GM23338 (cell line): ENCODE measurements around the gene XCL2. TPM values are rescaled to one million over a fixed set of nuclear protein-coding genes. Genes with fewer than 3 reads are reported as not detected.

Experiments
- ATAC-seq: fragments of 200-7000 bp; cut with Tn5 transposase; 3 replicates; pipeline ENCODE4 v1.9.1; 2020
- DNase-seq: peaks from one replicate; pipeline ENCODE4 v3.0.0-alpha.2; 2015; ENCODE audit warnings: low spot score
- H2AFZ ChIP-seq: fragments of 200-600 bp; sonication (generic); 2 replicates; pipeline ENCODE4 v1.8.0; 2016; ENCODE audit warnings: antibody characterized with exemption, mild to moderate bottlenecking, moderate library complexity
- H3F3A ChIP-seq: fragments of 200-600 bp; sonication (generic); replicated peaks from 2 replicates; pipeline ENCODE4 v1.8.0; 2017; ENCODE audit warnings: antibody characterized with exemption, mixed run types, low read depth
- H3K27ac ChIP-seq: fragments of 200-600 bp; sonication (generic); 2 replicates; pipeline ENCODE4 v1.6.1; 2016; ENCODE audit warnings: low read depth
- H3K27me3 ChIP-seq: fragments of 200-600 bp; sonication (generic); 2 replicates; pipeline ENCODE4 v1.8.0; 2016; ENCODE audit warnings: mild to moderate bottlenecking, mixed run types, moderate library complexity; ENCODE audit not compliant: insufficient read depth
- H3K36me3 ChIP-seq: fragments of 200-600 bp; sonication (generic); 2 replicates; pipeline ENCODE4 v1.8.0; 2016; ENCODE audit warnings: mild to moderate bottlenecking; ENCODE audit not compliant: insufficient read depth
- H3K4me1 ChIP-seq: fragments of 200-600 bp; sonication (generic); 2 replicates; pipeline ENCODE4 v1.8.0; 2016; ENCODE audit warnings: mild to moderate bottlenecking, moderate library complexity; ENCODE audit not compliant: insufficient read depth
- H3K4me2 ChIP-seq: fragments of 200-600 bp; sonication (generic); 2 replicates; pipeline ENCODE4 v1.7.1; 2017; ENCODE audit warnings: mixed run types
- H3K4me3 ChIP-seq: fragments of 200-600 bp; sonication (generic); 2 replicates; pipeline ENCODE4 v1.6.1; 2016; ENCODE audit warnings: mixed run types
- H3K79me2 ChIP-seq: fragments of 200-600 bp; sonication (generic); replicated peaks from 2 replicates; pipeline ENCODE4 v1.8.0; 2017; ENCODE audit warnings: mild to moderate bottlenecking; ENCODE audit not compliant: insufficient read depth
- H3K9me2 ChIP-seq: fragments of 200-600 bp; sonication (generic); 2 replicates; pipeline ENCODE4 v1.8.0; 2017; ENCODE audit not compliant: insufficient read depth
- H4K20me1 ChIP-seq: fragments of 200-600 bp; sonication (generic); replicated peaks from 2 replicates; pipeline ENCODE4 v1.8.0; 2017; ENCODE audit warnings: mild to moderate bottlenecking; ENCODE audit not compliant: insufficient read depth
- H3K27ac Mint-ChIP-seq: 2 replicates; pipeline ENCODE4 v1.8.0; 2020; ENCODE audit warnings: inconsistent platforms, mild to moderate bottlenecking, moderate library complexity, mixed read lengths
- H3K27me3 Mint-ChIP-seq: 3 replicates; pipeline ENCODE4 v1.8.0; 2022; ENCODE audit warnings: low read depth, mild to moderate bottlenecking, moderate library complexity, mixed read lengths, inconsistent platforms; ENCODE audit not compliant: insufficient read depth, poor library complexity
- H3K36me3 Mint-ChIP-seq: 3 replicates; pipeline ENCODE4 v1.8.0; 2021; ENCODE audit warnings: low read depth, mild to moderate bottlenecking, inconsistent platforms, moderate library complexity, mixed read lengths
- H3K4me1 Mint-ChIP-seq: 3 replicates; pipeline ENCODE4 v1.8.0; 2020; ENCODE audit warnings: mild to moderate bottlenecking, inconsistent platforms, mixed read lengths
- H3K4me3 Mint-ChIP-seq: 3 replicates; pipeline ENCODE4 v1.8.0; 2021; ENCODE audit warnings: moderate library complexity, mild to moderate bottlenecking, inconsistent platforms, mixed read lengths
- H3K9me3 Mint-ChIP-seq: 3 replicates; pipeline ENCODE4 v1.8.0; 2020; ENCODE audit warnings: moderate library complexity, mild to moderate bottlenecking, inconsistent platforms, mixed read lengths
- CREB1 ChIP-seq: fragments of 250-450 bp; sonication (Bioruptor Pico); IDR thresholded peaks from 2 replicates; pipeline ENCODE4 v1.5.0; 2020; ENCODE audit warnings: low read depth, mild to moderate bottlenecking, moderate library complexity
- EZH2 ChIP-seq: fragments of 200-600 bp; sonication (generic); IDR thresholded peaks from one replicate; pipeline ENCODE4 v1.8.0; 2017; ENCODE audit warnings: antibody characterized with exemption, mild to moderate bottlenecking, low read depth; ENCODE audit not compliant: unreplicated experiment
- EZH2phosphoT487 ChIP-seq: fragments of 200-600 bp; sonication (generic); IDR thresholded peaks from one replicate; pipeline ENCODE4 v1.8.1; 2018; ENCODE audit warnings: antibody characterized with exemption; ENCODE audit not compliant: unreplicated experiment
- JUNB ChIP-seq: IDR thresholded peaks from one replicate; pipeline ENCODE4 v1.6.1; 2016; ENCODE audit warnings: antibody characterized with exemption; ENCODE audit not compliant: unreplicated experiment
- NANOG ChIP-seq: IDR thresholded peaks from 2 replicates; pipeline ENCODE4 v1.6.1; 2016; ENCODE audit warnings: antibody characterized with exemption, borderline replicate concordance
- POLR2AphosphoS5 ChIP-seq: IDR thresholded peaks from 2 replicates; pipeline ENCODE4 v1.6.1; 2016; ENCODE audit warnings: antibody characterized with exemption, low read depth
- STAT1 ChIP-seq: IDR thresholded peaks from one replicate; pipeline ENCODE4 v1.6.1; 2016; ENCODE audit warnings: antibody characterized with exemption; ENCODE audit not compliant: unreplicated experiment
- ZNF114 ChIP-seq: fragments of 250-450 bp; sonication (Bioruptor Pico); IDR thresholded peaks from 2 replicates; pipeline ENCODE4 v1.5.0; 2020; ENCODE audit warnings: mild to moderate bottlenecking, moderate library complexity
- ZNF331 ChIP-seq: fragments of 250-450 bp; sonication (Bioruptor Pico); IDR thresholded peaks from 2 replicates; pipeline ENCODE4 v1.5.0; 2020; ENCODE audit warnings: low read depth, mild to moderate bottlenecking, moderate library complexity
- ZNF462 ChIP-seq: fragments of 250-450 bp; sonication (Bioruptor Pico); IDR thresholded peaks from 2 replicates; pipeline ENCODE4 v1.5.0; 2020; ENCODE audit warnings: mild to moderate bottlenecking, moderate library complexity
- polyA plus RNA-seq: library from polyadenylated mRNA; unstranded; fragments of >200 nt; fragmentation: Nextera tagmentation; extraction: Ambion mirVana; gene quantifications from 2 replicates; pipeline ENCODE4 v1.2.1, GENCODE V29; 2016
- total RNA-seq: library from RNA; depleted of rRNA; stranded (reverse); fragments of >200 nt; shearing (Covaris generic); gene quantifications from 2 replicates; pipeline ENCODE4 v1.2.3, GENCODE V29; 2014
- TF ChIP-seq, protein P1 (sequence below): IDR thresholded peaks from one replicate; pipeline ENCODE4 v1.6.1; 2018; ENCODE audit warnings: antibody characterized with exemption; ENCODE audit not compliant: unreplicated experiment
- TF ChIP-seq, protein P2 (sequence below): IDR thresholded peaks from 2 replicates; pipeline ENCODE4 v1.6.1; 2016; ENCODE audit warnings: antibody characterized with exemption
- TF ChIP-seq, protein P3 (sequence below), 2 experiments: fragments of 200-600 bp in 1 of 2; sonication (generic) in 1 of 2; conservative IDR thresholded peaks; 2 replicates each; pipeline versions ENCODE4 v1.5.1 to v1.6.1; 2016 to 2017; ENCODE audit warnings: antibody characterized with exemption in 2 of 2, low read depth in 2 of 2, mild to moderate bottlenecking in 2 of 2, moderate library complexity in 1 of 2

Gene XCL2
- total and polyA plus RNA-seq, 2 experiments from 2014 or later = not detected

DNA sequence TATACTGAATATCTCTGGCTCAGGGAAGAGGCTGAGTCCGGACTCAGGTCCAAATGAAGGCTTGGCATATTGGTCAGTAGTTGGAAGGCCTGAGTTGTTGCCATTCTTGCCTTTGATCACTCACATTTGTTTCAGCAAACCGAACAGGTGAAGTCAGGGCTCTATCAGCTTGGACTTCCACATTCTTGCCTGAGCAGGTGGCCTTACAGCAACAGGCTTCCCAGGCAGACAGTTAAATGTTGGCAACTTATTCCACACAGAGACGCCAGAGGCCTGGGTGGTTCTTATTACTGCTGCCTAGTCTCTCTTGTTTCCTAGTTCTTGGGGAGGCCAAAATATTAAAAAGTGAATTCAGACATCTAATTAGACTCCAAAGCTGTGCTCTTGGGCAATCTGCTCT is 36.6 kb downstream of the XCL2 start:
- no peak overlapping the region for H3K4me3 Mint-ChIP-seq
- H3K27me3 Mint-ChIP-seq = no peaks in the 10 kb centered on the region
- TF ChIP-seq, protein P1, sequence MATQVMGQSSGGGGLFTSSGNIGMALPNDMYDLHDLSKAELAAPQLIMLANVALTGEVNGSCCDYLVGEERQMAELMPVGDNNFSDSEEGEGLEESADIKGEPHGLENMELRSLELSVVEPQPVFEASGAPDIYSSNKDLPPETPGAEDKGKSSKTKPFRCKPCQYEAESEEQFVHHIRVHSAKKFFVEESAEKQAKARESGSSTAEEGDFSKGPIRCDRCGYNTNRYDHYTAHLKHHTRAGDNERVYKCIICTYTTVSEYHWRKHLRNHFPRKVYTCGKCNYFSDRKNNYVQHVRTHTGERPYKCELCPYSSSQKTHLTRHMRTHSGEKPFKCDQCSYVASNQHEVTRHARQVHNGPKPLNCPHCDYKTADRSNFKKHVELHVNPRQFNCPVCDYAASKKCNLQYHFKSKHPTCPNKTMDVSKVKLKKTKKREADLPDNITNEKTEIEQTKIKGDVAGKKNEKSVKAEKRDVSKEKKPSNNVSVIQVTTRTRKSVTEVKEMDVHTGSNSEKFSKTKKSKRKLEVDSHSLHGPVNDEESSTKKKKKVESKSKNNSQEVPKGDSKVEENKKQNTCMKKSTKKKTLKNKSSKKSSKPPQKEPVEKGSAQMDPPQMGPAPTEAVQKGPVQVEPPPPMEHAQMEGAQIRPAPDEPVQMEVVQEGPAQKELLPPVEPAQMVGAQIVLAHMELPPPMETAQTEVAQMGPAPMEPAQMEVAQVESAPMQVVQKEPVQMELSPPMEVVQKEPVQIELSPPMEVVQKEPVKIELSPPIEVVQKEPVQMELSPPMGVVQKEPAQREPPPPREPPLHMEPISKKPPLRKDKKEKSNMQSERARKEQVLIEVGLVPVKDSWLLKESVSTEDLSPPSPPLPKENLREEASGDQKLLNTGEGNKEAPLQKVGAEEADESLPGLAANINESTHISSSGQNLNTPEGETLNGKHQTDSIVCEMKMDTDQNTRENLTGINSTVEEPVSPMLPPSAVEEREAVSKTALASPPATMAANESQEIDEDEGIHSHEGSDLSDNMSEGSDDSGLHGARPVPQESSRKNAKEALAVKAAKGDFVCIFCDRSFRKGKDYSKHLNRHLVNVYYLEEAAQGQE = no peak
- TF ChIP-seq, protein P2, sequence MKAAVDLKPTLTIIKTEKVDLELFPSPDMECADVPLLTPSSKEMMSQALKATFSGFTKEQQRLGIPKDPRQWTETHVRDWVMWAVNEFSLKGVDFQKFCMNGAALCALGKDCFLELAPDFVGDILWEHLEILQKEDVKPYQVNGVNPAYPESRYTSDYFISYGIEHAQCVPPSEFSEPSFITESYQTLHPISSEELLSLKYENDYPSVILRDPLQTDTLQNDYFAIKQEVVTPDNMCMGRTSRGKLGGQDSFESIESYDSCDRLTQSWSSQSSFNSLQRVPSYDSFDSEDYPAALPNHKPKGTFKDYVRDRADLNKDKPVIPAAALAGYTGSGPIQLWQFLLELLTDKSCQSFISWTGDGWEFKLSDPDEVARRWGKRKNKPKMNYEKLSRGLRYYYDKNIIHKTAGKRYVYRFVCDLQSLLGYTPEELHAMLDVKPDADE = no peak
- no peak for TF ChIP-seq ZNF331
- no peak for TF ChIP-seq JUNB
- TF ChIP-seq EZH2phosphoT487 = no peak
- TF ChIP-seq ZNF462 (CRISPR knock-in tag) = no peak
- no peak for TF ChIP-seq EZH2
- TF ChIP-seq, protein P3, sequence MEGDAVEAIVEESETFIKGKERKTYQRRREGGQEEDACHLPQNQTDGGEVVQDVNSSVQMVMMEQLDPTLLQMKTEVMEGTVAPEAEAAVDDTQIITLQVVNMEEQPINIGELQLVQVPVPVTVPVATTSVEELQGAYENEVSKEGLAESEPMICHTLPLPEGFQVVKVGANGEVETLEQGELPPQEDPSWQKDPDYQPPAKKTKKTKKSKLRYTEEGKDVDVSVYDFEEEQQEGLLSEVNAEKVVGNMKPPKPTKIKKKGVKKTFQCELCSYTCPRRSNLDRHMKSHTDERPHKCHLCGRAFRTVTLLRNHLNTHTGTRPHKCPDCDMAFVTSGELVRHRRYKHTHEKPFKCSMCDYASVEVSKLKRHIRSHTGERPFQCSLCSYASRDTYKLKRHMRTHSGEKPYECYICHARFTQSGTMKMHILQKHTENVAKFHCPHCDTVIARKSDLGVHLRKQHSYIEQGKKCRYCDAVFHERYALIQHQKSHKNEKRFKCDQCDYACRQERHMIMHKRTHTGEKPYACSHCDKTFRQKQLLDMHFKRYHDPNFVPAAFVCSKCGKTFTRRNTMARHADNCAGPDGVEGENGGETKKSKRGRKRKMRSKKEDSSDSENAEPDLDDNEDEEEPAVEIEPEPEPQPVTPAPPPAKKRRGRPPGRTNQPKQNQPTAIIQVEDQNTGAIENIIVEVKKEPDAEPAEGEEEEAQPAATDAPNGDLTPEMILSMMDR (conservative IDR thresholded peaks at IDR 0.05; ENCODE audit: low read depth in 2 of 2) = no peak
- no peak for TF ChIP-seq POLR2AphosphoS5
- TF ChIP-seq ZNF114 (CRISPR knock-in tag) = no peak
- TF ChIP-seq STAT1 = no peak
- TF ChIP-seq NANOG = no peak
- no peak for TF ChIP-seq CREB1 (CRISPR knock-in tag)
- Histone ChIP-seq H3K4me2 (no peak overlapping the region), H3K79me2 (no peaks in the 10 kb centered on the region), H3K27ac (no peak overlapping the region), H3K36me3 (no peaks in the 10 kb centered on the region), H3K27me3 (no peaks in the 10 kb centered on the region), H3K4me1 (no peaks in the 10 kb centered on the region), H4K20me1 (no peaks in the 10 kb centered on the region), H3K4me3 (no peak overlapping the region), H2AFZ (no peak overlapping the region), H3F3A (no peaks in the 10 kb centered on the region), H3K9me2 (no peaks in the 10 kb centered on the region; the same call in 1 of the 2 replicates)
- H3K36me3 Mint-ChIP-seq = no peaks in the 10 kb centered on the region
- ATAC-seq (no peak), DNase-seq (no peak)
- H3K9me3 Mint-ChIP-seq = no peaks in the 10 kb centered on the region
- no peaks in the 10 kb centered on the region for H3K4me1 Mint-ChIP-seq
- H3K27ac Mint-ChIP-seq = no peak overlapping the region
